WTC11 (cell line): ENCODE data around the gene ATXN10. TPM values are rescaled to one million over a fixed set of nuclear protein-coding genes. Genes with fewer than 3 reads are reported as not detected.

Source experiments
- ATAC-seq: fragments of 200-7000 bp; cut with Tn5 transposase; 2 replicates; pipeline ENCODE4 v1.10.0; 2021; ENCODE audit warnings: mild to moderate bottlenecking, moderate library complexity
- CTCF ChIA-PET: fragments of 300-600 bp; sonication (Branson Sonifier 250); formaldehyde crosslinking; loops from one replicate; lab custom pipeline; 2021; ENCODE audit warnings: antibody characterized with exemption; lab: Charles Lee
- POLR2A ChIA-PET: fragments of 350-600 bp; sonication (Branson Sonifier 250); formaldehyde crosslinking; loops from one replicate; lab custom pipeline; 2021; ENCODE audit warnings: antibody characterized with exemption; lab: Charles Lee
- DNase-seq: peaks from one replicate; pipeline ENCODE4 v3.0.0; 2021; ENCODE audit warnings: low spot score
- H3K27ac Mint-ChIP-seq: 2 replicates; pipeline ENCODE4 v1.8.0; 2021; ENCODE audit warnings: mixed read lengths
- H3K27me3 Mint-ChIP-seq: 2 replicates; pipeline ENCODE4 v1.8.0; 2021; ENCODE audit warnings: low read depth, mild to moderate bottlenecking, moderate library complexity, mixed read lengths
- H3K36me3 Mint-ChIP-seq: 2 replicates; pipeline ENCODE4 v1.8.0; 2021; ENCODE audit warnings: mixed read lengths
- H3K4me1 Mint-ChIP-seq: 2 replicates; pipeline ENCODE4 v1.8.0; 2022; ENCODE audit warnings: mixed read lengths
- H3K4me3 Mint-ChIP-seq: 2 replicates; pipeline ENCODE4 v1.8.0; 2021; ENCODE audit warnings: mild to moderate bottlenecking, moderate library complexity, mixed read lengths
- H3K9me3 Mint-ChIP-seq: 2 replicates; pipeline ENCODE4 v1.8.0; 2021; ENCODE audit warnings: mixed read lengths
- AFF4 ChIP-seq: sonication (generic); formaldehyde crosslinking; IDR thresholded peaks from 2 replicates; pipeline ENCODE4 v1.8.1; 2023; ENCODE audit warnings: mild to moderate bottlenecking, missing genetic modification reagents, borderline replicate concordance
- ARID4B ChIP-seq: sonication (generic); formaldehyde crosslinking; IDR thresholded peaks from 2 replicates; pipeline ENCODE4 v1.8.0; 2023; ENCODE audit warnings: missing genetic modification reagents, mild to moderate bottlenecking, borderline replicate concordance
- ATF1 ChIP-seq: sonication (generic); formaldehyde crosslinking; IDR thresholded peaks from 2 replicates; pipeline ENCODE4 v1.8.1; 2023; ENCODE audit warnings: mild to moderate bottlenecking, moderate library complexity, missing genetic modification reagents
- ATF2 ChIP-seq: sonication (generic); formaldehyde crosslinking; IDR thresholded peaks from 2 replicates; pipeline ENCODE4 v1.8.1; 2022; ENCODE audit warnings: low read depth, missing genetic modification reagents, borderline replicate concordance
- E2F1 ChIP-seq: sonication (generic); formaldehyde crosslinking; IDR thresholded peaks from 2 replicates; pipeline ENCODE4 v1.8.0; 2022; ENCODE audit warnings: mild to moderate bottlenecking, missing genetic modification reagents
- ERG ChIP-seq: fragments of 250-450 bp; sonication (Bioruptor Pico); IDR thresholded peaks from 2 replicates; pipeline ENCODE4 v1.8.0; 2021; ENCODE audit warnings: mild to moderate bottlenecking
- FOXP1 ChIP-seq: sonication (generic); formaldehyde crosslinking; IDR thresholded peaks from 2 replicates; pipeline ENCODE4 v1.8.0; 2022; ENCODE audit warnings: missing genetic modification reagents, mild to moderate bottlenecking, moderate library complexity, borderline replicate concordance
- JAZF1 ChIP-seq: fragments of 250-450 bp; sonication (Bioruptor Pico); IDR thresholded peaks from 2 replicates; pipeline ENCODE4 v1.9.0; 2021; ENCODE audit warnings: moderate library complexity, mild to moderate bottlenecking, inconsistent platforms
- MLX ChIP-seq: sonication (generic); formaldehyde crosslinking; IDR thresholded peaks from 2 replicates; pipeline ENCODE4 v1.8.1; 2023; ENCODE audit warnings: mild to moderate bottlenecking, missing genetic modification reagents, moderate library complexity
- NR3C1 ChIP-seq: sonication (generic); formaldehyde crosslinking; conservative IDR thresholded peaks from 2 replicates; pipeline ENCODE4 v1.8.1; 2023; ENCODE audit warnings: low read depth, mild to moderate bottlenecking, missing genetic modification reagents
- SP1 ChIP-seq: sonication (generic); formaldehyde crosslinking; conservative IDR thresholded peaks from 2 replicates; pipeline ENCODE4 v1.8.1; 2022; ENCODE audit warnings: missing genetic modification reagents
- STAT6 ChIP-seq: sonication (generic); formaldehyde crosslinking; conservative IDR thresholded peaks from 2 replicates; pipeline ENCODE4 v1.8.1; 2023; ENCODE audit warnings: mild to moderate bottlenecking, low read depth, missing genetic modification reagents, moderate library complexity
- ZBTB43 ChIP-seq: sonication (generic); formaldehyde crosslinking; IDR thresholded peaks from 2 replicates; pipeline ENCODE4 v1.8.1; 2023; ENCODE audit warnings: mild to moderate bottlenecking, missing genetic modification reagents
- ZNF423 ChIP-seq: fragments of 250-450 bp; sonication (Bioruptor Pico); IDR thresholded peaks from 2 replicates; pipeline ENCODE4 v2.1.2; 2022; ENCODE audit warnings: mild to moderate bottlenecking, moderate library complexity
- total RNA-seq: library from RNA; stranded (reverse); gene quantifications from 3 replicates; pipeline ENCODE4 v1.2.3, GENCODE V29; 2021

Gene ATXN10
- total RNA-seq, 1 experiment from 2014 or later: 185 TPM

GRCh38 chr22:45891471-45891995, 219.9 kb downstream of the ATXN10 start:
- Mint-ChIP-seq H3K27me3 (no peaks in the 10 kb centered on the region), H3K4me1 (peaks cover 7% of the 10 kb centered on the region), H3K27ac (no peak overlapping the region), H3K36me3 (no peaks in the 10 kb centered on the region), H3K4me3 (no peak overlapping the region), H3K9me3 (no peaks in the 10 kb centered on the region)
- POLR2A ChIA-PET: no interaction called here
- TF ChIP-seq AFF4 (CRISPR knock-in tag): no peak
- TF ChIP-seq FOXP1: no peak
- TF ChIP-seq ERG: no peak
- no peak for TF ChIP-seq SP1
- no peak for TF ChIP-seq MLX
- TF ChIP-seq NR3C1 (CRISPR knock-in tag): no peak
- TF ChIP-seq STAT6 (CRISPR knock-in tag): no peak
- no peak for TF ChIP-seq ZBTB43
- no peak for TF ChIP-seq ATF2 (CRISPR knock-in tag)
- no peak for TF ChIP-seq JAZF1
- no peak for TF ChIP-seq ARID4B (CRISPR knock-in tag)
- no peak for TF ChIP-seq ZNF423 (CRISPR knock-in tag)
- no peak for TF ChIP-seq ATF1 (CRISPR knock-in tag)
- TF ChIP-seq E2F1 (CRISPR knock-in tag): no peak
- DNase-seq (no peak), ATAC-seq (no peak)
- CTCF ChIA-PET: interaction anchor here (0.5 to 3.1 kb wide), 2 partner anchors 28 to 61 kb away, joined by 3 to 9 read pairs; no protein-coding TSS in a partner anchor
